Gastroesophageal sphincter (tissue), 3 donors: Measurements from ENCODE around the gene EFHD2.

Experiments used
- CTCF ChIP-seq, 4 experiments: fragments of 200-600 bp in 2 of 4; fragments of 450-650 bp in 2 of 4; sonication (generic) in 1 of 4; IDR thresholded peaks; one replicate each; pipeline ENCODE4 v1.5.1; 2017 to 2019; ENCODE audit warnings: antibody characterized with exemption in 4 of 4, mild to moderate bottlenecking in 2 of 4, moderate library complexity in 2 of 4
- EP300 ChIP-seq: sonication (generic); formaldehyde crosslinking; IDR thresholded peaks from one replicate; pipeline ENCODE4 v1.6.1; 2017; ENCODE audit warnings: antibody characterized with exemption, mild to moderate bottlenecking
- POLR2A ChIP-seq, 2 donors: fragments of 450-650 bp; IDR thresholded peaks; one replicate each; pipeline ENCODE4 v1.6.1; 2017; ENCODE audit warnings: antibody characterized with exemption in 2 of 2, mild to moderate bottlenecking in 2 of 2, moderate library complexity in 1 of 2
- POLR2AphosphoS5 ChIP-seq: sonication (generic); formaldehyde crosslinking; IDR thresholded peaks from one replicate; pipeline ENCODE4 v1.6.1; 2017; ENCODE audit warnings: antibody characterized with exemption

GRCh38 chr1:15427280-15427666 lies 17.6 kb downstream of the EFHD2 start:
- TF ChIP-seq CTCF (IDR thresholded peaks at IDR 0.05), result no peak
- TF ChIP-seq EP300, result no peak
- TF ChIP-seq POLR2A (IDR thresholded peaks at IDR 0.05), result no peak
- TF ChIP-seq POLR2AphosphoS5, result no peak
